Measurements from ENCODE around the gene TRIM59.

TRIM59 gene

GRCh38 chr3:160402221-160403027 is 47.2 kb downstream of the TRIM59 start:
- no peak for DNase-seq

DNA sequence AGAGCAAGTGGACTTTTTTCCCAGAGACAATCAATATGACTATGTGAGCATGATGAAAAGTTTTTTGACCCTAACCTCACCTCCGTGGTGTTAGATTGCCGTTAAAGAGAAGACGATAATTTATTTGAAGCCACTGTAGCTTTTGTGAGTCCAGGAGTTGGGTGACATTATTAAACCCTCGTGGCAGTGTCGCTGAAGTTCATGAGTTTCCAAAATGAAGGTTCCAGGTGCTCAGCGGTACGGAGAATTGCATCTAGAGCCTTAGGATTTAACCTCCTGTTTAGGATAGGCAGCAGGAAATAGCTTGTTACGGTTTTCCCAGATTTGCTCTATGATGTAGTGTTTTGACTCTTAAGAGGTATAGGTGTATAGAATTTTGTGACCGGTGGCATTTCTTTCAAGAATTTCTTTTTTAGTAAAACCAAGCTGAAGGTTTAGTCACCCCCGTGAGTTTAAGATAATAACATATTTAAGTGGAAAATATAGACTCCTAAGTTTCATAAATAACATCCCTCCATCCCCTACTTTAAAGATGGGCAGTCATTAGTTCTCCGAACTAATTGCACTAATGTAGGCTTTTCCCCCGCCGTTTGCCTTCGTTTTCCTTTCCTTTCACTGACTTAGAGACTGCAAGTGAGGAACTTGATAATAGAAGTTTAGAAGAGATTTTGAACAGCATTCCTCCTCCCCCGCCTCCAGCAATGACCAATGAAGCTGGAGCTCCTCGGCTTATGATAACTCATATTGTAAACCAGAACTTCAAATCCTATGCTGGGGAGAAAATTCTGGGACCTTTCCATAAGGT is 48.1 kb downstream of the TRIM59 start:
- no peak for DNase-seq

- peak in 1 of 2 experiments; percentile 17 for DNase-seq
Measured at GRCh38 chr3:160400702-160401150, 48.9 kb downstream of the TRIM59 start.

DNA sequence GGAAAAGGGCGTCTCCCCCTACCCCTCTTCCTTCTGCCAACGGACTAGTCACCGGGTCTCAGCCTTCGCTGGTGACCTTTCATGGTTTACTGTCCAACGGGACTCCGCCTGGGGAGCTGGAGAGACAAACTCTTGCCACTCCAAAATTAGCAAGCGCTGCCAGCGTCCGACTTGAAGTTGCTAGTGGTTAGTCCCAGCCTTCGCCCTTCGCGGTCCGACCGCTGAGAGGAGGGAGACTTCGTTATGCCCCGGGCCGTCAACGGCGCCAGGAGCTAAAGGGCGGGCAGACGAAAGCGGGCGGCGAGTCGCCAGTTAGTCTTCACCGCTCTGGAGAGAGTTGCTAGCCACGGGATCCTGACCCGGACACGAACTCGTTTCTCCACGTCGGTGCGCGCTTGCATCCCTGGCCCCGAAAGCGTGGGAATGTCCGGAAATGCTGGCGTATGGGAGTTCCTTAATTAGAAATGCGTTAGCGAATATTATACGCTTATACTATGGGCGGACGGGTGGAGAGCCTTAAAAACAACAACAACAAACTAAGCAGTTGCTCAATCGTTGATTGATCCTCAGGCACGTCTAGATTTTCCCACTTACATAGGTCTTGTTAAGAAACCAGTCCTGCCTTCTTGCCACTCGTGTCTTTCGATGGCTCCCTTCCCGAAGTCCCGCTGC is 49.4 kb downstream of the TRIM59 start:
- peak; percentile 6 to 21 for DNase-seq

DNA sequence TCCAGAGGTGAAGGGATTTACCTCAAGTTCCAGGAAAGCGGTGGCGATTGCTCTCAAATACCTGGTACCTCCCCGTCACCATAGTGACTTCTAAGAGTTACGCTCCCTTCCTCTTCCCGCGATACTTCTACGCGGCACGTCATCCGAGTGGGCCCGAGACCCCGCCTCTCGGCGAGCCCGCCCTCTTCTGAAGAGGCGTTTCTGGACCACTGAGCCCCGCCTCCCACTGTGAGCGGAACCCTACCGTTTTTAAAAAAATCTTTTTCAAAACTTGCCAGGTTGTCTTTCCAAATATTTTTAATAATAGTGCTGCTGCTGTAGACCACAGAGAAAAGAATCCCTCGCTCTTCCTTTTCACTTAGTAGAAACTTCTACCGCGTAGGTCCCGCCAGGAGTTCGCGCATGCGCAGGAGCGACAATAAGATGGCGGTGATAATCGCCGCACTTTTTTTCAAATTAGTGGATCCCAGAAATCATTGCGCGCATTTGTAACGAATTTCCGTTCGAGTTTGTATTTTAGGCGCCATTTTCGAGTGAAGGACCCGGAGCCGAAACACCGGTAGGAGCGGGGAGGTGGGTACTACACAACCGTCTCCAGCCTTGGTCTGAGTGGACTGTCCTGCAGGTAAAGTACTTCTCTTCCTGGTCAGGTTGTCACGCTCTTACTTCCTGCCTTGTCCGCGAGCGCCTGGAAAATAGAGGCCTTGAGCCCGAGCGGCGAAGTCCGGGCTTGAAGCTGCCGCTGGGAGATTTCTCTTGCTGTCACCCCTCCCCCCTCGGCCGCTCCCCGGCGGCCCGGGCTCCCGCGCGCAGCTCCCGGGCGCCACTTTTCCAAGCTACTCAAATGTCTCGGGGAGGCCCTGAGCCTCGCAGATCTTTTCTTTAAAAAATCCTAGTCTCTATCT is 50.2 kb downstream of the TRIM59 start, which contains the start of the genes IFT80 and SMC4:
TSS of gene IFT80 (minus strand) at position 101 of the 905 bp plus-strand sequence. CDS start 14,625 bp downstream, outside the sequence.
TSS of gene SMC4 (plus strand) at position 526 of the 905 bp plus-strand sequence. CDS start 1,177 bp downstream, outside the sequence.
- peak; percentile 91 to 96 for DNase-seq

- no peak for DNase-seq
Measured at GRCh38 chr3:160398820-160399124, 50.8 kb downstream of the TRIM59 start.

GRCh38 chr3:160395297-160395696 is 54.3 kb downstream of the TRIM59 start:
- DNase-seq: no peak

DNA sequence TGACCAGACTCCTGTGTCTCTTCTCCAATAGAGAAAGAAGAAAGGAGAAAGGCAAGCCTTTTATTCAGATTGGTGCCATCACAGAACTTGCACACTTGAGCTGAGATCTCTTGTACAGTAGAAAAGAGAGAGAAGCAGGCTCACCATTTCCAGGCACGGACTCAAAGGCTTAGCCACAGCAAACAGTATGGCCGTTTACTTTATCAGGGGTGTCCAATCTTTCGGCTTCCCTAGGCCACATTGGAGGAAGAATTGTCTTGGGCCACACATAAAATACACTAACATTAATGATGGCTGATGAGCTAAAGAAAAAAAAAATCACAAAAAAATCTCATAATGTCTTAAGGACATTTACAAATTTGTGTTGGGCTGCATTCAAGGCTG is 55.6 kb downstream of the TRIM59 start:
- DNase-seq: no peak

DNA sequence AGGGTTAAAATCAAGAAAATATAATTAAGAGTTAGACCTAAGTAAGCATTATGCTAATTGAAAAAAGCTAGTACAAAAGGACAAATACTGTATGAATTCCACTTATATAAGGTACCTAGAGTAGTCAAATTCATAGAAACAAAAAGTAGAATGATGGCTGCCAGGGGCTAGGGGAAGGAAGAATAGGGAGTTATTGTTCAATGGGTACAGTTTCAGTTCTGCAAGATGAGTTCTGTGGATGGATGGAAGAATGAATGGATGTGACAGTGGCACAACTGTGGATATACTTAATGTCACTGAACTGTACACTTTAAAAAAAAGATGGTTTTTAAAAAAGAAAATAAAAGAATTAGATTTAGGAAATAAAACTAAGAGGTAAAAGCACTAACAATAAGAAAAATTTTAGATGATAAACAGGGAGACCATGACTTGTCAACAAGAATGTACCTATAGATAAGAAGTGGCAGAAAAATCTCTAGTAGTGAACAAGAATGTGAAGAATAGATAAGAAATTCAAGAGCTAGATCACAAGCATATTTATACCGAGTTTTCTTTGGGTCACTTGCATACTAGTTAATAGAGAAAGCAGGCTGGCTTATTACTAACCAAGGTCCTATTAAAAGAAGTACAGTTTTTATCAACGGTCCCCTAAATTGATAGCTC is 56.1 kb downstream of the TRIM59 start:
- DNase-seq: no peak

GRCh38 chr3:160392798-160393197 is 56.8 kb downstream of the TRIM59 start:
- no peak for DNase-seq

- no peak for DNase-seq
Measured at GRCh38 chr3:160390565-160391138, 58.9 kb downstream of the TRIM59 start.
